Endodermal cell (in vitro differentiated cells): ENCODE measurements around the gene CACNG4. TPM values are rescaled to one million over a fixed set of nuclear protein-coding genes. Genes with fewer than 3 reads are reported as not detected.

Source experiments
- DNase-seq: peaks from one replicate; pipeline ENCODE4 v3.0.0-alpha.2; 2017
- H3K27ac ChIP-seq: 2 replicates; pipeline ENCODE4 v1.5.1; 2013; ENCODE audit warnings: mild to moderate bottlenecking, low read depth, low read length, moderate library complexity
- H3K27me3 ChIP-seq: 2 replicates; pipeline ENCODE4 v1.6.1; 2013; ENCODE audit warnings: mild to moderate bottlenecking, low read length, moderate library complexity; ENCODE audit not compliant: insufficient read depth, control insufficient read depth, poor library complexity, severe bottlenecking
- H3K36me3 ChIP-seq: 2 replicates; pipeline ENCODE4 v1.7.0; 2013; ENCODE audit warnings: mild to moderate bottlenecking, low read length, moderate library complexity; ENCODE audit not compliant: control insufficient read depth, insufficient read depth
- H3K4me1 ChIP-seq: one replicate; pipeline ENCODE4 v1.7.0; 2013; ENCODE audit warnings: low read length; ENCODE audit not compliant: control insufficient read depth, insufficient read depth
- H3K4me3 ChIP-seq: 2 replicates; pipeline ENCODE4 v1.5.1; 2013; ENCODE audit warnings: mild to moderate bottlenecking, low read length, moderate library complexity
- H3K9ac ChIP-seq: 2 replicates; pipeline ENCODE4 v1.6.1; 2013; ENCODE audit warnings: mild to moderate bottlenecking, low read length, moderate library complexity; ENCODE audit not compliant: poor library complexity, severe bottlenecking; ENCODE audit errors: extremely low read depth
- H3K9me3 ChIP-seq: 2 replicates; pipeline ENCODE4 v1.6.1; 2013; ENCODE audit warnings: mild to moderate bottlenecking, low read length, moderate library complexity; ENCODE audit not compliant: control insufficient read depth
- H3K27ac Mint-ChIP-seq: 2 replicates; pipeline ENCODE4 v1.8.0; 2020; ENCODE audit warnings: mixed read lengths
- H3K27me3 Mint-ChIP-seq: 2 replicates; pipeline ENCODE4 v1.8.0; 2021; ENCODE audit warnings: mild to moderate bottlenecking, mixed read lengths; ENCODE audit not compliant: insufficient read depth
- H3K36me3 Mint-ChIP-seq: 2 replicates; pipeline ENCODE4 v1.8.0; 2020; ENCODE audit warnings: low read depth, mixed read lengths
- H3K4me1 Mint-ChIP-seq: 2 replicates; pipeline ENCODE4 v1.8.0; 2020; ENCODE audit warnings: mixed read lengths
- H3K4me3 Mint-ChIP-seq: 2 replicates; pipeline ENCODE4 v1.8.0; 2020; ENCODE audit warnings: mild to moderate bottlenecking, moderate library complexity, mixed read lengths
- H3K9me3 Mint-ChIP-seq: 2 replicates; pipeline ENCODE4 v1.8.0; 2020; ENCODE audit warnings: mild to moderate bottlenecking, mixed read lengths
- WGBS, 2 experiments: methylation state at CpG; one replicate each; pipeline versions ENCODE4 v1.1.5 to v1.1.7; 2013; ENCODE audit warnings: missing lambda C conversion rate in 2 of 2, mixed read lengths in 1 of 2; ENCODE audit not compliant: insufficient coverage in 1 of 2, insufficient read length in 1 of 2; 5-methylcytosine and 5-hydroxymethylcytosine counted together
- total RNA-seq, 2 donors: library from RNA; stranded (reverse); fragmentation: NEBNext Ultra II Directional in 1 of 2; extraction: Animal tissue kit (Norgen Biotek cat#: 25700) in 1 of 2; gene quantifications; 2 replicates in 1 of 2; 3 replicates in 1 of 2; pipeline ENCODE4 v1.2.1, GENCODE V29; 2021
- TF ChIP-seq, protein P1 (sequence below): fragments of 200-600 bp; sonication (generic); conservative IDR thresholded peaks from 2 replicates; pipeline ENCODE4 v1.5.0; 2021; ENCODE audit warnings: antibody characterized with exemption, mild to moderate bottlenecking

The CACNG4 gene
- total RNA-seq, 2 donors from 2014 or later: 0.22 to 1.3 TPM

DNA sequence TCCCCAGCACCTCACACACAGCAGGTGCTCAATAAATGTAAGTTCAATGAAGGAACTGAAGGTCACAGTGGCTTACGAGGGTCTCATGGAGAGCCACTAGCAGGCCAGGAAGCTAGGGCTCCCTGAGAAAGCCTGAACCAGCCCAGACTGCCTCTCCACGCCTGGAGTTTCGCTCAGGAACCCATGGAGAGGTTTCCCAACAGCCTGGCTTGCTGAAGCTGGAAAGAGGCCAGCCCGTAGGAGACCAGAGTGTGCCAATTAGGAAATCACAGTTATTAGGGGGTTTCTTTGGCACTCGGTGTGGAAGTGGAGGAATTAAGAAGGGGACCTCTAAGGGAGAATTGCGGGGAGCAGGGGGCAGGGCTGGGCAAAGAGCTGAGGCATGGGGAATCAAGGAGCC is 43.6 kb downstream of the CACNG4 start:
- Mint-ChIP-seq H3K9me3 (no peaks in the 10 kb centered on the region), H3K36me3 (no peaks in the 10 kb centered on the region), H3K4me3 (no peak overlapping the region), H3K27ac (no peak overlapping the region), H3K27me3 (peaks cover 3% of the 10 kb centered on the region), H3K4me1 (peaks cover 5% of the 10 kb centered on the region)
- 91% methylated on average over 6 of the region's 6 CpGs for WGBS, 2 experiments
- Histone ChIP-seq H3K9ac (no peak overlapping the region), H3K27me3 (no peaks in the 10 kb centered on the region), H3K4me1 (no peaks in the 10 kb centered on the region), H3K36me3 (no peaks in the 10 kb centered on the region), H3K4me3 (no peak overlapping the region), H3K9me3 (no peaks in the 10 kb centered on the region), H3K27ac (no peak overlapping the region)
- no peak for DNase-seq
- TF ChIP-seq, protein P1, sequence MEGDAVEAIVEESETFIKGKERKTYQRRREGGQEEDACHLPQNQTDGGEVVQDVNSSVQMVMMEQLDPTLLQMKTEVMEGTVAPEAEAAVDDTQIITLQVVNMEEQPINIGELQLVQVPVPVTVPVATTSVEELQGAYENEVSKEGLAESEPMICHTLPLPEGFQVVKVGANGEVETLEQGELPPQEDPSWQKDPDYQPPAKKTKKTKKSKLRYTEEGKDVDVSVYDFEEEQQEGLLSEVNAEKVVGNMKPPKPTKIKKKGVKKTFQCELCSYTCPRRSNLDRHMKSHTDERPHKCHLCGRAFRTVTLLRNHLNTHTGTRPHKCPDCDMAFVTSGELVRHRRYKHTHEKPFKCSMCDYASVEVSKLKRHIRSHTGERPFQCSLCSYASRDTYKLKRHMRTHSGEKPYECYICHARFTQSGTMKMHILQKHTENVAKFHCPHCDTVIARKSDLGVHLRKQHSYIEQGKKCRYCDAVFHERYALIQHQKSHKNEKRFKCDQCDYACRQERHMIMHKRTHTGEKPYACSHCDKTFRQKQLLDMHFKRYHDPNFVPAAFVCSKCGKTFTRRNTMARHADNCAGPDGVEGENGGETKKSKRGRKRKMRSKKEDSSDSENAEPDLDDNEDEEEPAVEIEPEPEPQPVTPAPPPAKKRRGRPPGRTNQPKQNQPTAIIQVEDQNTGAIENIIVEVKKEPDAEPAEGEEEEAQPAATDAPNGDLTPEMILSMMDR: no peak

DNA sequence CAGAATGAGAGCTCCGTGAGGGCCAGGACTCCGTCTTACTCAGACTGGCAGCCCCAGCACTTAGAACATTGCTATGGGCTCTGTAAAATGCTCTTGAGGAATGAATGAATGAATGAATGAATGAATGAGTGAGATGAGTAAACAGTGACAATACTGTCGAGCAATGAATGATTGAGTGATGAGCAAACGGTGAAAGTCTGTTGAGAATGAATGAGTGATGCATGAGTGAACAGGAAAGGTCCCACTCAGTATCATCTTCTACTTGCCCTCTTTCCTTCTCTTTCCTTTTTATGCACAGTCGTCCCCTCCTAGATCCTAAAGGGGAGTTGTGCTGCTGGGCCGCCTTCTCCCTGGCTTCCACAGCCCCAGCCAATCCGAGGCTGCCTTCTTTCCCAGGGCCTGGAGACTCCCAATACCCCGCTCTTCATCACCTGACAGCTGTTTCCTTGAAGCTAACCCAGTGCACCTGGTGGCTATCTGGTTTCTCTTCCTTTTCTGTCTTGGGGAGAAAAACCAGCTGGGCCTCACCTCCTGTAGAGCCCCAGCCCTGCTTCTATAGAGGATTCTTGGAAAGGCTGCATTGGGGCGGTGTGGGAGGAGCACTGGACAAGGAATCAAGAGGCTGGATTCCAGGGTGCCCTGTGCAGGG is 47.1 kb downstream of the CACNG4 start:
- Histone ChIP-seq H3K36me3 (no peaks in the 10 kb centered on the region), H3K27me3 (no peaks in the 10 kb centered on the region), H3K9me3 (no peaks in the 10 kb centered on the region), H3K9ac (no peak overlapping the region), H3K4me1 (no peaks in the 10 kb centered on the region), H3K27ac (no peak overlapping the region), H3K4me3 (no peak overlapping the region)
- H3K4me3 Mint-ChIP-seq: no peak overlapping the region
- H3K4me1 Mint-ChIP-seq: no peaks in the 10 kb centered on the region
- 86 to 89% methylated on average over 6 to 9 of the region's 9 CpGs for WGBS, 2 experiments
- no peaks in the 10 kb centered on the region for H3K36me3 Mint-ChIP-seq
- no peak overlapping the region for H3K27ac Mint-ChIP-seq
- no peak for DNase-seq
- H3K27me3 Mint-ChIP-seq: peaks cover 3% of the 10 kb centered on the region
- TF ChIP-seq, protein P1: no peak
- H3K9me3 Mint-ChIP-seq: no peaks in the 10 kb centered on the region

- Mint-ChIP-seq H3K27ac (no peak overlapping the region), H3K4me1 (peaks cover 1% of the 10 kb centered on the region), H3K4me3 (no peak overlapping the region), H3K36me3 (no peaks in the 10 kb centered on the region), H3K9me3 (no peaks in the 10 kb centered on the region), H3K27me3 (no peaks in the 10 kb centered on the region)
- Histone ChIP-seq H3K36me3 (no peaks in the 10 kb centered on the region), H3K27me3 (no peaks in the 10 kb centered on the region), H3K9me3 (no peaks in the 10 kb centered on the region), H3K27ac (no peak overlapping the region), H3K4me1 (no peaks in the 10 kb centered on the region), H3K9ac (no peak overlapping the region), H3K4me3 (no peak overlapping the region)
- WGBS, 2 experiments: 94 to 96% methylated on average over 5 to 8 of the region's 8 CpGs
- DNase-seq: no peak
- TF ChIP-seq, protein P1: no peak
Observed at GRCh38 chr17:67013891-67014290, 49.4 kb downstream of the CACNG4 start.
